PC-9 (cell line): ENCODE data around the gene HEATR5A.

Experiments
- EZH2 ChIP-seq: fragments of 200-600 bp; sonication (generic); IDR thresholded peaks from 2 replicates; pipeline ENCODE4 v1.8.0; 2017; ENCODE audit warnings: antibody characterized with exemption, low read depth
- TF ChIP-seq, protein P1 (sequence below): fragments of 200-600 bp; sonication (generic); conservative IDR thresholded peaks from 2 replicates; pipeline ENCODE4 v1.6.1; 2017; ENCODE audit warnings: mixed run types, antibody characterized with exemption, mild to moderate bottlenecking, moderate library complexity

DNA sequence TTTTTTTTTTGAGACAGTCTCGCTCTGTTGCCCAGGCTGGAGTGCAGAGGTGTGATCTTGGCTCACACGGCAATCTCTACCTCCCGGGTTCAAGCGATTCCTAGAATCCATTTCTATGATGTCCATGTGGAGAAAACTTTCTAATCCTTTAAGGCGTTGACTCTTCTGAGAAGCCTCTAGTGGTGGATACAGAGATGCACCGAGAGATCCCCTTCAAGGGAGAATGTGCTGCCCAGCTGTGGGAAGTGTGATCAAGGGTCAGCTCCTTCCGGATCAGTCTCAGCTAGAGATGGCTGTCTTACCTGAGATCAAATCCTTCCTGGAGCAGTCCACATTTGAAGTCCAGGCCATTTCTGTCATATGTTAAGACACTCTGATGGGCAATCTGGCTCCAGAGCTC lies 120.1 kb downstream of the HEATR5A start:
- TF ChIP-seq, protein P1, sequence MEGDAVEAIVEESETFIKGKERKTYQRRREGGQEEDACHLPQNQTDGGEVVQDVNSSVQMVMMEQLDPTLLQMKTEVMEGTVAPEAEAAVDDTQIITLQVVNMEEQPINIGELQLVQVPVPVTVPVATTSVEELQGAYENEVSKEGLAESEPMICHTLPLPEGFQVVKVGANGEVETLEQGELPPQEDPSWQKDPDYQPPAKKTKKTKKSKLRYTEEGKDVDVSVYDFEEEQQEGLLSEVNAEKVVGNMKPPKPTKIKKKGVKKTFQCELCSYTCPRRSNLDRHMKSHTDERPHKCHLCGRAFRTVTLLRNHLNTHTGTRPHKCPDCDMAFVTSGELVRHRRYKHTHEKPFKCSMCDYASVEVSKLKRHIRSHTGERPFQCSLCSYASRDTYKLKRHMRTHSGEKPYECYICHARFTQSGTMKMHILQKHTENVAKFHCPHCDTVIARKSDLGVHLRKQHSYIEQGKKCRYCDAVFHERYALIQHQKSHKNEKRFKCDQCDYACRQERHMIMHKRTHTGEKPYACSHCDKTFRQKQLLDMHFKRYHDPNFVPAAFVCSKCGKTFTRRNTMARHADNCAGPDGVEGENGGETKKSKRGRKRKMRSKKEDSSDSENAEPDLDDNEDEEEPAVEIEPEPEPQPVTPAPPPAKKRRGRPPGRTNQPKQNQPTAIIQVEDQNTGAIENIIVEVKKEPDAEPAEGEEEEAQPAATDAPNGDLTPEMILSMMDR = no peak; the same call in 1 of the 2 replicates
- no peak for TF ChIP-seq EZH2
